K562 (cell line): ENCODE measurements around the gene LGR6. TPM values are rescaled to one million over a fixed set of nuclear protein-coding genes. Genes with fewer than 3 reads are reported as not detected.

ENCODE experiments used
- AFF1 ChIP-seq, 2 experiments: fragments of 450-650 bp; IDR thresholded peaks; 2 replicates each; pipeline ENCODE4 v1.6.1; 2018; ENCODE audit warnings: mild to moderate bottlenecking in 2 of 2, low read depth in 1 of 2; ENCODE audit not compliant: partially characterized antibody in 2 of 2
- CBX1 ChIP-seq: sonication (generic); IDR thresholded peaks from 2 replicates; pipeline ENCODE4 v1.6.1; 2016; ENCODE audit warnings: antibody characterized with exemption, low read depth, mild to moderate bottlenecking
- CEBPZ ChIP-seq: fragments of 150-350 bp; IDR thresholded peaks from 2 replicates; pipeline ENCODE4 v1.6.1; 2014; ENCODE audit warnings: low read depth, mild to moderate bottlenecking, low read length, borderline replicate concordance
- FOXJ3 ChIP-seq: sonication (generic); formaldehyde crosslinking; IDR thresholded peaks from 2 replicates; pipeline ENCODE4 v1.4.0; 2020; ENCODE audit warnings: mild to moderate bottlenecking, missing genetic modification reagents
- HIVEP1 ChIP-seq: fragments of 250-450 bp; sonication (Bioruptor Pico); IDR thresholded peaks from 2 replicates; pipeline ENCODE4 v1.4.0; 2020; ENCODE audit warnings: mild to moderate bottlenecking
- HNRNPLL ChIP-seq: fragments of 200-400 bp; formaldehyde crosslinking; IDR thresholded peaks from 2 replicates; pipeline ENCODE4 v1.6.1; 2017; ENCODE audit warnings: low read length, low read depth, mild to moderate bottlenecking; ENCODE audit not compliant: poor library complexity, severe bottlenecking
- PCBP1 ChIP-seq: fragments of 200-400 bp; formaldehyde crosslinking; IDR thresholded peaks from 2 replicates; pipeline ENCODE4 v1.6.1; 2018; ENCODE audit warnings: mild to moderate bottlenecking, low read depth, low read length; ENCODE audit not compliant: poor library complexity, severe bottlenecking
- PHB ChIP-seq: fragments of 250-450 bp; sonication (Bioruptor Pico); IDR thresholded peaks from 2 replicates; pipeline ENCODE4 v1.5.0; 2021
- POLR3A ChIP-seq: IDR thresholded peaks from 2 replicates; pipeline ENCODE4 v1.6.1; 2011; ENCODE audit warnings: borderline replicate concordance, mild to moderate bottlenecking, moderate library complexity; ENCODE audit not compliant: insufficient read length, insufficient read depth; ENCODE audit errors: extremely low read depth
- POU5F1 ChIP-seq: fragments of 150-350 bp; IDR thresholded peaks from 2 replicates; pipeline ENCODE4 v1.6.1; 2014; ENCODE audit warnings: borderline replicate concordance, low read length, low read depth, mild to moderate bottlenecking; ENCODE audit not compliant: partially characterized antibody
- ZBTB1 ChIP-seq: sonication (generic); formaldehyde crosslinking; IDR thresholded peaks from 2 replicates; pipeline ENCODE4 v1.8.1; 2023; ENCODE audit warnings: missing genetic modification reagents, low read depth, mild to moderate bottlenecking, borderline replicate concordance
- ZFP91 ChIP-seq: sonication (generic); formaldehyde crosslinking; IDR thresholded peaks from 2 replicates; pipeline ENCODE4 v1.8.0; 2022; ENCODE audit warnings: mild to moderate bottlenecking, missing genetic modification reagents
- ZNF274 ChIP-seq: IDR thresholded peaks from 2 replicates; pipeline ENCODE4 v1.6.1; 2011; ENCODE audit warnings: low read depth, mild to moderate bottlenecking, low read length, moderate library complexity, borderline replicate concordance
- ZNF280B ChIP-seq: fragments of 250-450 bp; sonication (Bioruptor Pico); IDR thresholded peaks from 2 replicates; pipeline ENCODE4 v1.5.1; 2021; ENCODE audit warnings: mild to moderate bottlenecking
- ZNF354B ChIP-seq: fragments of 250-450 bp; sonication (Bioruptor Pico); IDR thresholded peaks from 2 replicates; pipeline ENCODE4 v1.4.0; 2020
- polyA plus RNA-seq, 8 experiments: library from polyadenylated mRNA; depleted of rRNA in 4 of 8; stranded (reverse) in 5 of 8; unstranded in 3 of 8; fragments of >200 nt; fragmentation: Nextera tagmentation in 2 of 8; fragmentation: Illumina TruSeq in 1 of 8; extraction: Ambion mirVana in 2 of 8; extraction: Trizol in 1 of 8; gene quantifications; 2 replicates each; pipeline versions ENCODE4 v1.2.1 to v1.2.3, GENCODE V29; 2011 to 2014; ENCODE audit warnings: inconsistent platforms in 1 of 8, missing spikeins in 1 of 8
- total RNA-seq, 7 experiments: library from RNA; depleted of rRNA in 6 of 7; stranded (reverse); fragments of >200 nt in 6 of 7; fragmentation: Illumina TruSeq in 2 of 7; extraction: Trizol in 2 of 7; gene quantifications; 2 replicates each; pipeline versions ENCODE4 v1.2.1 to v1.2.3, GENCODE V29; 2011 to 2021; ENCODE audit warnings: low replicate concordance in 1 of 7

The LGR6 gene
- total and polyA plus RNA-seq, 9 of the 15 experiments (the other 6 are each of a cell fraction or from before 2014, with no cell fraction given): 0.01 to 0.54 (median 0.17) TPM; not detected in 1

GRCh38 chr1:202165267-202165941, 28.2 kb upstream of the LGR6 start (continued):
- TF ChIP-seq ZFP91 (CRISPR knock-in tag) (no peak), ZNF280B (CRISPR knock-in tag) (no peak), PCBP1 (no peak), HNRNPLL (no peak), PHB (CRISPR knock-in tag) (no peak), HIVEP1 (CRISPR knock-in tag) (no peak), ZNF274 (no peak), AFF1 (IDR thresholded peaks at IDR 0.05; ENCODE audit: low read depth in 1 of 2, partially characterized antibody in 2 of 2) (no peak), CBX1 (no peak), FOXJ3 (no peak), POU5F1 (no peak), POLR3A (no peak), ZNF354B (CRISPR knock-in tag) (no peak), CEBPZ (no peak), ZBTB1 (CRISPR knock-in tag) (no peak)
